GM06990 (cell line): ENCODE results near the gene VANGL1.

Experiments used
- DNase-seq: peaks from one replicate; pipeline ENCODE4 v3.0.0-alpha.2; 2011; ENCODE audit not compliant: insufficient read length; ENCODE audit errors: extremely low read depth
- H3K27me3 ChIP-seq: replicated peaks from 2 replicates; pipeline ENCODE4 v1.6.0; 2011; ENCODE audit warnings: low read length; ENCODE audit not compliant: control insufficient read depth, insufficient read depth
- H3K36me3 ChIP-seq: 2 replicates; pipeline ENCODE4 v1.5.1; 2011; ENCODE audit warnings: low read length; ENCODE audit not compliant: control insufficient read depth, insufficient read depth
- H3K4me3 ChIP-seq: replicated peaks from 2 replicates; pipeline ENCODE4 v1.5.1; 2011; ENCODE audit warnings: low read depth, mild to moderate bottlenecking, control low read depth, low read length
- CTCF ChIP-seq: IDR thresholded peaks from 2 replicates; pipeline ENCODE4 v1.5.1; 2011; ENCODE audit warnings: low read length, control low read depth, mild to moderate bottlenecking, inconsistent platforms; ENCODE audit not compliant: insufficient read depth, poor library complexity, severe bottlenecking

The VANGL1 gene

DNA sequence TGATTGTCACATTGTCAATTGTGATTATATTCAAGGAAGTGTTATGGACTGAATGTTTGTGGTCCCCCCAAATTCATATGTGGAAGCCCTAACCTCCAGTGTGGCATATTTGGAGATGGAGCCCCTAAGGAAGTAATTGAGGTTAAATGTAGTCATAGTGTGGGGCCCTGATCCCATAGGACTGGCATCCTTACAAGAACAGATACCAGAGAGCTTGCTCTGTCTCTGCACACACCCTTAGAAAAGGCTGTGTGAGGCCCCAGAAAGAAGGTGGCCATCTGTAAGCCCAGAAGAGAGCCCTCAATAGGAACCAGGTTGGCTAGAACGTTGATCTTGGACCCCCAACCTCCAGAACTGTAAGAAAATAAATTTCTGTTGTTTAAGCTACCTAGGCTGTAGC lies 28.1 kb downstream of the VANGL1 start:
- no peak overlapping the region for H3K4me3 ChIP-seq
- H3K36me3 ChIP-seq = peaks cover 5% of the 10 kb centered on the region
- no peak for DNase-seq
- H3K27me3 ChIP-seq = no peaks in the 10 kb centered on the region
- TF ChIP-seq CTCF = no peak

- no peak for TF ChIP-seq CTCF
- peaks cover 5% of the 10 kb centered on the region for H3K36me3 ChIP-seq
- H3K27me3 ChIP-seq = no peaks in the 10 kb centered on the region
- DNase-seq = no peak
- no peak overlapping the region for H3K4me3 ChIP-seq
Observed at GRCh38 chr1:115670476-115671175, 28.9 kb downstream of the VANGL1 start.

DNA sequence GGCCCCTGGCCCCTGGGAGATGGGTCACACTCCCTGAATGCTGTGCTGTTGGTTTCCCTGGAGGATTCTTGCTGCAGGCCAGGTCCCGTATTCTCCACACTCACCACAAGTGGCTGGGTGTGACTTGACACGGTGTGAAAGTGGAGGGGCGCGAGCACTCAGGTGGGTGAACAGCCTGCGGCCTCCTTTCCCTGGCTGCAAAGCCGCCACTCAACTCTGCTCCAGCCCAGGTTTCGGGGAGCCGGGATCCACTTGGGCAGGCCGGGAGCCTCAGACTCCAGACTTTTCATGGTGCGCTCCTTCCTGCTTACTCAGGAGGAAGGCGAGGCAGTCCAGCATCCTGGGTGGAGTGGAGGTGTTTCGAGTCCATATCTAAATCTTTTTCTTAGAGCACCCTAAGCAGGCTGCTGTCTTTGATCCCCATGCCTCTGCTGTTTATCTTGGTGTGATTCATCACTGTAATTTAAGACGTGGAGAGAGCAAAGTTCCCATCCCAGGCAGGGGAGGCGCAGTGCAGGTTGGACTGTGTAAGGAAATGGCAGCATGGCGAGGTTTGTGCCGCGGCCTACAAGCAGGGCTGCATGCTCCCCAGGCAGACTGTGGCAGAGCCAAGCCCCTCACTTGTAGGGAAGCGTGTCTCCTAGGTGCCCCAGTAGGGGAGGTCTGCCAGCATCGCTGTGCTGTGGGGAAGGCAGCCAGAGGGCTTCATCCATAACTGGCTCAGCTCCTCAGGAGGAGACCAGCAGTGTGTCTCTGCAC lies 29.6 kb downstream of the VANGL1 start:
- Histone ChIP-seq H3K36me3 (peaks cover 5% of the 10 kb centered on the region), H3K27me3 (no peaks in the 10 kb centered on the region), H3K4me3 (no peak overlapping the region)
- no peak for DNase-seq
- no peak for TF ChIP-seq CTCF

- DNase-seq = no peak
- no peak overlapping the region for H3K4me3 ChIP-seq
- TF ChIP-seq CTCF = no peak
- no peaks in the 10 kb centered on the region for H3K27me3 ChIP-seq
- H3K36me3 ChIP-seq = peaks cover 2% of the 10 kb centered on the region
Observed at GRCh38 chr1:115672224-115673009, 30.6 kb downstream of the VANGL1 start.

DNA sequence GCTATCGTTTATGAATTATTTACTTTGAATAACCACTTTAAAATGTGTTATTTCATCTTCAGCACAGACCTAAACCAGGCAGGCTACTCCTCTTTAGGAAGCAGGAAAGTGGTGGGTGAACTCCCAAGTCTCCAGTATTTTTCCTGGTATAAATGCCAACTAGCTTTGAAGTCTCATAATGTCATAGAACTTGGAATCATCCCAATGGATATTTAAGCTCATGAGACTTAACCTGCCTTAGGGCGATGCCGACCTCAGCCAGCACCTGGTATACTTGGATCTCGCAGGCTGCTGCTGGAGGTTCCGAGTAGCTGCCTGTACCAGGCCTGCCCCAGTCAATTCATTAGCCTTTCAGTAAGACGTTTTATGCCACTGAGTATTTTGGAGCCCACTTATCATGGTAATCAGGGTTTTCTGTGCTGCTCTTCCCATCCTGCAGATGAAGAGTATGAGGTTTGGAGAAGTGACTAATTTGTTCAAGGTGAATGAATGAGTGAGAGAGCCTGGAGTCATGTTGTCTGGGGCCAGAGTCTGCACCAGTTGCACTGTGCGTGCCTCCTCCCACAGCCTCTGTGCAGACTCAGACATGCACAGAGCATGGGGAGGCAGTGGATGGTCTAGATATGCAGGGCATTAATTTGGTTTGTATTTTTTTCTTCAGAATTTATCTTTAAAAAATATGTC lies 34.9 kb downstream of the VANGL1 start:
- DNase-seq = no peak
- Histone ChIP-seq H3K4me3 (no peak overlapping the region), H3K36me3 (no peaks in the 10 kb centered on the region; the same call in 1 of the 2 replicates), H3K27me3 (no peaks in the 10 kb centered on the region)
- no peak for TF ChIP-seq CTCF
